NCI-H2171 (cell line): ENCODE data around the gene TP73.

Experiments
- DNase-seq: peaks from one replicate; lab custom pipeline; 2025; lab: John Stamatoyannopoulos, UW

Gene TP73

GRCh38 chr1:3729594-3730542 is 77.6 kb downstream of the TP73 start:
- DNase-seq = no peak

- DNase-seq = no peak
Observed at GRCh38 chr1:3730543-3731247, 78.4 kb downstream of the TP73 start.

- DNase-seq = no peak
Observed at GRCh38 chr1:3731583-3732433, 79.5 kb downstream of the TP73 start.

GRCh38 chr1:3732434-3733093 is 80.2 kb downstream of the TP73 start:
- no peak for DNase-seq

- DNase-seq = no peak
Observed at GRCh38 chr1:3733094-3733882, 81.0 kb downstream of the TP73 start.

GRCh38 chr1:3733883-3734589 is 81.7 kb downstream of the TP73 start:
- no peak for DNase-seq

GRCh38 chr1:3734602-3735001 is 82.3 kb downstream of the TP73 start:
- DNase-seq = no peak

GRCh38 chr1:3735027-3735681 is 82.8 kb downstream of the TP73 start:
- DNase-seq = no peak

- no peak for DNase-seq
Observed at GRCh38 chr1:3735688-3736087, 83.4 kb downstream of the TP73 start.

GRCh38 chr1:3736131-3736561 is 83.8 kb downstream of the TP73 start:
- no peak for DNase-seq

GRCh38 chr1:3736708-3737107 is 84.4 kb downstream of the TP73 start:
- DNase-seq = no peak

GRCh38 chr1:3738943-3739342 is 86.6 kb downstream of the TP73 start:
- DNase-seq = no peak

GRCh38 chr1:3740042-3740441 is 87.7 kb downstream of the TP73 start:
- no peak for DNase-seq

GRCh38 chr1:3740752-3741151 is 88.4 kb downstream of the TP73 start:
- no peak for DNase-seq

GRCh38 chr1:3741566-3742438 is 89.5 kb downstream of the TP73 start:
- no peak for DNase-seq

GRCh38 chr1:3742439-3743298 is 90.4 kb downstream of the TP73 start:
- no peak for DNase-seq

GRCh38 chr1:3743421-3743820 is 91.1 kb downstream of the TP73 start:
- no peak for DNase-seq

- DNase-seq = no peak
Observed at GRCh38 chr1:3743826-3744225, 91.5 kb downstream of the TP73 start.
